HepG2 (cell line): ENCODE results near the gene ADAMTS4. TPM values are rescaled to one million over a fixed set of nuclear protein-coding genes. Genes with fewer than 3 reads are reported as not detected.

Experiments used
- ASH2L ChIP-seq: fragments of 300-600, 200-600 bp; sonication (generic); IDR thresholded peaks from 2 replicates; pipeline ENCODE4 v1.7.0; 2017; ENCODE audit warnings: low read depth, mild to moderate bottlenecking, moderate library complexity, mixed read lengths, low read length; ENCODE audit not compliant: insufficient read length
- DR1 ChIP-seq: sonication (generic); formaldehyde crosslinking; IDR thresholded peaks from 2 replicates; pipeline ENCODE4 v1.8.0; 2021; ENCODE audit warnings: mild to moderate bottlenecking, missing genetic modification reagents, inconsistent platforms
- EEA1 ChIP-seq: sonication (generic); formaldehyde crosslinking; IDR thresholded peaks from 2 replicates; pipeline ENCODE4 v1.5.1; 2020; ENCODE audit warnings: mild to moderate bottlenecking, missing genetic modification reagents, borderline replicate concordance
- GATAD2A ChIP-seq: IDR thresholded peaks from 2 replicates; pipeline ENCODE4 v1.6.1; 2016
- HOXD1 ChIP-seq: sonication (generic); formaldehyde crosslinking; IDR thresholded peaks from 2 replicates; pipeline ENCODE4 v1.5.0; 2020; ENCODE audit warnings: missing genetic modification reagents
- MEIS1 ChIP-seq: sonication (generic); formaldehyde crosslinking; IDR thresholded peaks from 2 replicates; pipeline ENCODE4 v1.9.0; 2021; ENCODE audit warnings: mild to moderate bottlenecking, missing genetic modification reagents, moderate library complexity, borderline replicate concordance
- MXD4 ChIP-seq: IDR thresholded peaks from 2 replicates; pipeline ENCODE4 v1.6.1; 2016; ENCODE audit warnings: mild to moderate bottlenecking, missing biosample characterization, missing genetic modification reagents
- NFYC ChIP-seq: IDR thresholded peaks from 2 replicates; pipeline ENCODE4 v1.6.1; 2016; ENCODE audit warnings: missing genetic modification reagents, missing compliant biosample characterization
- PAWR ChIP-seq: sonication (generic); formaldehyde crosslinking; IDR thresholded peaks from 2 replicates; pipeline ENCODE4 v1.4.0; 2020; ENCODE audit warnings: missing genetic modification reagents, mild to moderate bottlenecking, borderline replicate concordance
- PHF20 ChIP-seq: sonication (generic); formaldehyde crosslinking; IDR thresholded peaks from 2 replicates; pipeline ENCODE4 v1.5.0; 2020; ENCODE audit warnings: mild to moderate bottlenecking, missing genetic modification reagents
- REXO4 ChIP-seq: sonication (generic); formaldehyde crosslinking; IDR thresholded peaks from 2 replicates; pipeline ENCODE4 v1.8.0; 2022; ENCODE audit warnings: missing genetic modification reagents, mild to moderate bottlenecking, borderline replicate concordance
- SIX1 ChIP-seq: sonication (generic); formaldehyde crosslinking; IDR thresholded peaks from 2 replicates; pipeline ENCODE4 v1.4.0; 2020; ENCODE audit warnings: missing genetic modification reagents, borderline replicate concordance
- SNAI1 ChIP-seq: sonication (generic); formaldehyde crosslinking; IDR thresholded peaks from 2 replicates; pipeline ENCODE4 v1.5.0; 2020; ENCODE audit warnings: mild to moderate bottlenecking, missing genetic modification reagents, borderline replicate concordance
- STAG1 ChIP-seq: sonication (generic); formaldehyde crosslinking; IDR thresholded peaks from 2 replicates; pipeline ENCODE4 v1.4.0; 2020; ENCODE audit warnings: missing genetic modification reagents
- ZC3H4 ChIP-seq: sonication (generic); formaldehyde crosslinking; IDR thresholded peaks from 2 replicates; pipeline ENCODE4 v1.4.0; 2020; ENCODE audit warnings: missing genetic modification reagents, borderline replicate concordance
- ZNF253 ChIP-seq: sonication (generic); formaldehyde crosslinking; IDR thresholded peaks from 2 replicates; pipeline ENCODE4 v1.8.0; 2022; ENCODE audit warnings: mild to moderate bottlenecking, missing genetic modification reagents, borderline replicate concordance
- ZNF274 ChIP-seq: sonication (generic); formaldehyde crosslinking; IDR thresholded peaks from 2 replicates; pipeline ENCODE4 v1.5.1; 2020; ENCODE audit warnings: mild to moderate bottlenecking, missing genetic modification reagents
- ZNF543 ChIP-seq: sonication (generic); formaldehyde crosslinking; IDR thresholded peaks from 2 replicates; pipeline ENCODE4 v1.4.0; 2020; ENCODE audit warnings: mild to moderate bottlenecking, missing genetic modification reagents
- ZNF713 ChIP-seq: sonication (generic); formaldehyde crosslinking; IDR thresholded peaks from 2 replicates; pipeline ENCODE4 v1.4.0; 2020; ENCODE audit warnings: mild to moderate bottlenecking, missing genetic modification reagents
- ZNF737 ChIP-seq: sonication (generic); formaldehyde crosslinking; IDR thresholded peaks from 2 replicates; pipeline ENCODE4 v1.5.0; 2020; ENCODE audit warnings: missing genetic modification reagents, mild to moderate bottlenecking, borderline replicate concordance
- polyA plus RNA-seq, 8 experiments: library from polyadenylated mRNA; depleted of rRNA in 3 of 8; stranded (reverse) in 7 of 8; unstranded in 1 of 8; fragments of >200 nt; fragmentation: Illumina TruSeq in 4 of 8; extraction: Trizol in 4 of 8; gene quantifications; 2 replicates each; pipeline versions ENCODE4 v1.2.1 to v1.2.3, GENCODE V29; 2011 to 2016; ENCODE audit warnings: low read depth in 4 of 8, missing spikeins in 1 of 8, mixed read lengths in 1 of 8; ENCODE audit not compliant: insufficient read depth in 1 of 8
- total RNA-seq, 5 experiments: library from RNA; depleted of rRNA; stranded (reverse); fragments of >200 nt; fragmentation: Illumina TruSeq; extraction: Trizol; gene quantifications; 2 replicates each; pipeline ENCODE4 v1.2.3, GENCODE V29; 2016; ENCODE audit warnings: low read depth in 1 of 5
- TF ChIP-seq, protein P1 (sequence below): fragments of 450-650 bp; IDR thresholded peaks from 2 replicates; pipeline ENCODE4 v1.6.1; 2016
- TF ChIP-seq, protein P2 (sequence below): sonication (generic); formaldehyde crosslinking; IDR thresholded peaks from 2 replicates; pipeline ENCODE4 v1.8.1; 2023; ENCODE audit warnings: mild to moderate bottlenecking, missing genetic modification reagents
- TF ChIP-seq, protein P3 (sequence below): sonication (generic); formaldehyde crosslinking; IDR thresholded peaks from 2 replicates; pipeline ENCODE4 v1.5.0; 2020; ENCODE audit warnings: mild to moderate bottlenecking, missing genetic modification reagents

Gene ADAMTS4
- total and polyA plus RNA-seq, 2 of the 13 experiments (the other 11 are each of a cell fraction or from before 2014, with no cell fraction given), result 0.51 to 1.7 TPM

DNA sequence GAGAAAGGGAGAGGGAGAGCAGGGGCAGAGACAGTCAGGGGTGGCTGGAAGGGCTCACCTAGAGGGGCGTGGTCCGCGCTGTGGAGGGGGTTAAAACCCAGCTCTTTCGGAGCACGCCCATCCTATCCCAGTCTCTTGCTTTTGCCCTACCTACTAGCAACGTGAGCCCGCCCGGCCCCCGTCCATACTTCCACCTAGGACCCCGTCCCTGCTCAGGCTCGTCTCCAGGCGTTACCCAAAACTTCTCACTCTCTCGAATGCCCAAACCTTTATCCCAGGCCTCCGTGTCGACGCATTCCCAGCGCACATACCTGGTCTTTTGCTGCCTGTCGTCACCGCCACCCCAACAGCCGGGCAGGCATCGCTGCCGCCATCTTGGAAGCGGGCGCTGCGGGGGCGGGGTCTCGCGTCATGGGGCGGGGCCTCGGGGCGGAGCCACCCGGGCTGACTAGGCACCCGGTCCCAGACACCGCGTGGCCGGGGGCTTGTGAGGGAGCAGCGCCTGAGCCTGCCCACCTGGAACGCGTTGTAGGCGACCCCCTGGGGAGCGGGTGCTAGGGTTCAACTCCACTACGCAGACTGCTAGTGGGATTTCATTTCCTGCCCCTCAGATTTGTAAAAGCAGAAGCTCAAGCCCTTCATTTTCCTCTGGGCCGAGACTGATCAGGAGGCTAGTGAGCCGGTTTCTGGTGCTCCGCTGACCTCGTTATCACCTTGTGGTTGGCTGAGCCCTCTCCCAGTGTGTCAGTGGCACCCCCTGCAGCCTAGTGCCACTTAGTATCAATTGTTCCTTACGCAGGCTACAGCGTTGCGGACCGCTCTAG, 21.5 kb downstream of the ADAMTS4 start, which contains the start of gene B4GALT3 (continued):
- TF ChIP-seq, protein P1, sequence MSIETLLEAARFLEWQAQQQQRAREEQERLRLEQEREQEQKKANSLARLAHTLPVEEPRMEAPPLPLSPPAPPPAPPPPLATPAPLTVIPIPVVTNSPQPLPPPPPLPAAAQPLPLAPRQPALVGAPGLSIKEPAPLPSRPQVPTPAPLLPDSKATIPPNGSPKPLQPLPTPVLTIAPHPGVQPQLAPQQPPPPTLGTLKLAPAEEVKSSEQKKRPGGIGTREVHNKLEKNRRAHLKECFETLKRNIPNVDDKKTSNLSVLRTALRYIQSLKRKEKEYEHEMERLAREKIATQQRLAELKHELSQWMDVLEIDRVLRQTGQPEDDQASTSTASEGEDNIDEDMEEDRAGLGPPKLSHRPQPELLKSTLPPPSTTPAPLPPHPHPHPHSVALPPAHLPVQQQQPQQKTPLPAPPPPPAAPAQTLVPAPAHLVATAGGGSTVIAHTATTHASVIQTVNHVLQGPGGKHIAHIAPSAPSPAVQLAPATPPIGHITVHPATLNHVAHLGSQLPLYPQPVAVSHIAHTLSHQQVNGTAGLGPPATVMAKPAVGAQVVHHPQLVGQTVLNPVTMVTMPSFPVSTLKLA, result peak; percentile 40
- TF ChIP-seq SNAI1, result peak; percentile 98
- 0 out of 2 replicates have a peak, but pooled peaks have one; percentile 42 for TF ChIP-seq ZNF253
- no peak; the same call in 1 of the 2 replicates for TF ChIP-seq EEA1 (CRISPR knock-in tag)
- TF ChIP-seq NFYC (CRISPR knock-in tag), result no peak
- peak; percentile 70; the same call in 1 of the 2 replicates for TF ChIP-seq ZNF543 (CRISPR knock-in tag)
- TF ChIP-seq REXO4, result no peak
- peak; percentile 62; the same call in 1 of the 2 replicates for TF ChIP-seq HOXD1 (CRISPR knock-in tag)
- TF ChIP-seq SIX1 (CRISPR knock-in tag), result peak; percentile 35; the same call in 1 of the 2 replicates
- peak; percentile 95; the same call in 1 of the 2 replicates for TF ChIP-seq PAWR (CRISPR knock-in tag)
- TF ChIP-seq PHF20 (CRISPR knock-in tag), result peak; percentile 73
- peak; percentile 56 for TF ChIP-seq ASH2L
- TF ChIP-seq, protein P2, sequence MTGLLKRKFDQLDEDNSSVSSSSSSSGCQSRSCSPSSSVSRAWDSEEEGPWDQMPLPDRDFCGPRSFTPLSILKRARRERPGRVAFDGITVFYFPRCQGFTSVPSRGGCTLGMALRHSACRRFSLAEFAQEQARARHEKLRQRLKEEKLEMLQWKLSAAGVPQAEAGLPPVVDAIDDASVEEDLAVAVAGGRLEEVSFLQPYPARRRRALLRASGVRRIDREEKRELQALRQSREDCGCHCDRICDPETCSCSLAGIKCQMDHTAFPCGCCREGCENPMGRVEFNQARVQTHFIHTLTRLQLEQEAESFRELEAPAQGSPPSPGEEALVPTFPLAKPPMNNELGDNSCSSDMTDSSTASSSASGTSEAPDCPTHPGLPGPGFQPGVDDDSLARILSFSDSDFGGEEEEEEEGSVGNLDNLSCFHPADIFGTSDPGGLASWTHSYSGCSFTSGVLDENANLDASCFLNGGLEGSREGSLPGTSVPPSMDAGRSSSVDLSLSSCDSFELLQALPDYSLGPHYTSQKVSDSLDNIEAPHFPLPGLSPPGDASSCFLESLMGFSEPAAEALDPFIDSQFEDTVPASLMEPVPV (CRISPR knock-in tag), result peak; percentile 86
- peak; percentile 68; the same call in 1 of the 2 replicates for TF ChIP-seq ZNF274 (CRISPR knock-in tag)
- peak; percentile 97 for TF ChIP-seq MXD4 (CRISPR knock-in tag)
- peak; percentile 75; the same call in 1 of the 2 replicates for TF ChIP-seq ZNF737 (CRISPR knock-in tag)
- peak; percentile 72 for TF ChIP-seq MEIS1 (CRISPR knock-in tag)
- TF ChIP-seq ZC3H4 (CRISPR knock-in tag), result peak; percentile 69; the same call in 1 of the 2 replicates
- TF ChIP-seq, protein P3, sequence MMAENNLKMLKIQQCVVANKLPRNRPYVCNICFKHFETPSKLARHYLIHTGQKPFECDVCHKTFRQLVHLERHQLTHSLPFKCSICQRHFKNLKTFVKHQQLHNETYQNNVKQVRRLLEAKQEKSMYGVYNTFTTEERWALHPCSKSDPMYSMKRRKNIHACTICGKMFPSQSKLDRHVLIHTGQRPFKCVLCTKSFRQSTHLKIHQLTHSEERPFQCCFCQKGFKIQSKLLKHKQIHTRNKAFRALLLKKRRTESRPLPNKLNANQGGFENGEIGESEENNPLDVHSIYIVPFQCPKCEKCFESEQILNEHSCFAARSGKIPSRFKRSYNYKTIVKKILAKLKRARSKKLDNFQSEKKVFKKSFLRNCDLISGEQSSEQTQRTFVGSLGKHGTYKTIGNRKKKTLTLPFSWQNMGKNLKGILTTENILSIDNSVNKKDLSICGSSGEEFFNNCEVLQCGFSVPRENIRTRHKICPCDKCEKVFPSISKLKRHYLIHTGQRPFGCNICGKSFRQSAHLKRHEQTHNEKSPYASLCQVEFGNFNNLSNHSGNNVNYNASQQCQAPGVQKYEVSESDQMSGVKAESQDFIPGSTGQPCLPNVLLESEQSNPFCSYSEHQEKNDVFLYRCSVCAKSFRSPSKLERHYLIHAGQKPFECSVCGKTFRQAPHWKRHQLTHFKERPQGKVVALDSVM (CRISPR knock-in tag), result no peak
- no peak for TF ChIP-seq ZNF713 (CRISPR knock-in tag)
- peak; percentile 62 for TF ChIP-seq STAG1 (CRISPR knock-in tag)
- TF ChIP-seq GATAD2A (CRISPR knock-in tag), result peak; percentile 63; the same call in 1 of the 2 replicates
- TF ChIP-seq DR1, result 0 out of 2 replicates have a peak, but pooled peaks have one; percentile 51
